ENCODE measurements around the gene FAM111A. TPM values are rescaled to one million over a fixed set of nuclear protein-coding genes. Genes with fewer than 3 reads are reported as not detected.
A peak's percentile ranks its signal among the peaks of the same experiment; 100 is the strongest.

FAM111A gene
- total RNA-seq, 1 experiment from 2014 or later, result 159 TPM

GRCh38 chr11:59141673-59142460 lies 789 bp upstream of the FAM111A start:
- peak; percentile 62 for DNase-seq (ENCODE audit: low read depth)

DNA sequence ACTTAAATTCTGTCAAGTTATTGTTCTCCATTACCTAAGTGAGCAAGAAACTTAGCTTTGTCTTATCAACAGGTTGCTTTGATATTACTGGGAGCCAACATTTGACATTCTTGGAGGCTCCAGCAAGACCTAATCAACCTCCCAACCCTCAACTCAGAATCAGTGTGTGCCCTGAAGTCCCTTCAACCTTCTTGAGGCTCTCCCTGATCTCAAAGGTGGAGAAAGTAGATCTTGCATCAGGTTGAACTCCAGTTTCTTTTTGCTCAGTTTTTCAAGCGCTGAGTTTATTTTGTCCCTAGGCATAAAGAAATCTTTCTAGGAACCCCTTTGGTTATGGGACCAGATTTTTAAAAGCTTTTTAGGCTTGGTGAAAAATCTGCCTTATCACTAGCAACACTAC lies 1.4 kb downstream of the FAM111A start:
- DNase-seq (ENCODE audit: low read depth), result peak; percentile 17

DNA sequence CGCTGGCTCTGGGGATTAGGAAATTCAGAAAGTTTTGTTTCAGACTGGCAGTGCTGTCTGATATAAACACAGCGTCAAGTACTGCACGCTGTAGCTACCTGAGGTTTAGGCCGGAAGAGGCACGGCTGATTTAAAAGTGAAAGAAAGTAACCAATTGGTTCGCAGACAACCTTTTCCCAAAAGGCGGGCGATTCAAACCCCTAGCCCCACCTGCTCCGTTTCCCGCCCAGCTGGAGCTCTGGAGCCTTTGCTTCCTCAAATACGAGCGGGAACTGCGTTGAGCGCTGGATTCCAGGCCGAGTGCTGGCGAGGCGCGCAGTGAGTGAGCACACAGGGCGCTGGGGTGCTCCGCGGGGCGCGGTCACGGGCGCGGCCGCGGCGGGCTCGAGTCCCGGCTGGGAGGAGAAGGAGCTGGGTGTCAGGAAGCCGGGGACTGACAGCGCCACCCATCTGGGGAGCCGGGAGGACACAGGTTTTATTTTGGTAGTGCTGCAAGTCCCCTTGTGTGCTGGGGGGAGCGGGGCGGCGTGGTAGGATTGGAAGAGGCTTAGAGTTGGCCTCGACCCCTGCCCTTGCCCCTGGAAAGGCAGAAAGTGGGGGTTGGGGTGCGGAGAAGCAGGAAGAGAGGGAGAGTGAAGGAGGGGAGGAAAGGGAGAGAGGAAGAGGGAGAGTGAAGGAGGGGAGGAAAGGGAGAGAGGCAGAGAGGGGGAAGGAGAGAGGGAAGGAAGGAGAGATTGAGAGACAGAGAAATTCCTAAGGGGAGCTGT lies 2.1 kb downstream of the FAM111A start:
- peak; percentile 97 for DNase-seq (ENCODE audit: low read depth)

DNA sequence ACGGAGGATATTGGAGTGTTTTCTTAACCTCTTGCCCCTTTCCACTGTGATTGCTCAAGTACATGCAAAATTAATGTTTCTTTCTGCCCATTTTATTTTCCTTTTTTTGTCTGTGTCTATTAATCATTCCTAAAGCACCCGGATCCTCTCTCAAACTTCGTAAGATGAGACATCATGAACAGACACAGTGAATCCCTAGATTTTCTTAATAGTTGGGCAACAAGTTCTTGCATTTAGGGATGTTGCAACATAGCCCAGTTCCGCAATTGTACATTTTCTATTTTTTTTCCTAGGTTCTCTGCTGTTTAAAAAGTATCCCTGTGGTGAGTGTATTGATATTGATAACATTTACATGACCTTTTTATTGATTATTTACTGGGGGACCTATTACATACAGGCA lies 2.9 kb downstream of the FAM111A start:
- peak; percentile 12 for DNase-seq (ENCODE audit: low read depth)

- no peak for DNase-seq (ENCODE audit: low read depth)
Measured at GRCh38 chr11:59151761-59152160, 9.1 kb downstream of the FAM111A start.

- DNase-seq (ENCODE audit: low read depth), result no peak
Measured at GRCh38 chr11:59152312-59152951, 9.8 kb downstream of the FAM111A start.

GRCh38 chr11:59154610-59155009 lies 12.0 kb downstream of the FAM111A start:
- no peak for DNase-seq (ENCODE audit: low read depth)

DNA sequence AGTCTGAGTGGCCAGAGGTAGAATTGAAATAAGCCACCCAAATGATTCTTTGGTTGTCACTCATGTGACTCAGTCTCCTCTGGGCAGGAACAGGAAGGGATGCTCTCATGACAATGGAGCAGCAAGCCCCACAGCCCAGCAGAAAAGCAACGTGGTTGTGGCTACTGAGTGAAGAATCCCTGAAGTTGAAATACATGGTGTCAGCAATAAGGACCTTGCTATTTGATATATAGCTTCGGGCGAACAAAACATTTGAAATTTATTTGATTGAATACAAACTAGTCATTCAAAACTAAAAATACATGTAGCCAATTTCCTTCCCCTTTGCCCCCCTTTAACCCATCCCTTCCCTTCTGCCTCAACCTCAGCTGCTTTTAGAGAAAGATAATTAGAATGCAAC lies 14.8 kb downstream of the FAM111A start:
- no peak for DNase-seq (ENCODE audit: low read depth)

GRCh38 chr11:59158206-59159068 lies 15.8 kb downstream of the FAM111A start:
- DNase-seq (ENCODE audit: low read depth), result peak; percentile 70

DNA sequence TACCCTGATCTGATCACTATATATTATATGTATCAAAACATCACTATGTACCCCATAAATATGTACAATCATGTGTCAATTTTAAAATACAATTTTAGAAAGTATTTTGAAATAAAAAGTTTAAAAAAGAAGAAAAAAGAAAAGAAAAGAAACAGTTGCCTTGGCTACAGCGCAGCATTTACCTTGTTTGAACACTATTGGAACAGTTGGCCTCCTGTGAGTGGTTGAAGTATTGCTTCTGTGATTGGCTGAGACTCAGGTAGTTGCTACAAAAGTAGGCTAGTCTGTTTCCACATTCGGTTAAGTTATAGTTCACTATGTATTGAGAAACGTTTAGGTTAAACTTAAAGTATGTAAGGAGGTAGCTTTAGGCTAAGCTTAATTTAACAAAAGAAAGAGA lies 21.4 kb downstream of the FAM111A start:
- no peak for DNase-seq (ENCODE audit: low read depth)

DNA sequence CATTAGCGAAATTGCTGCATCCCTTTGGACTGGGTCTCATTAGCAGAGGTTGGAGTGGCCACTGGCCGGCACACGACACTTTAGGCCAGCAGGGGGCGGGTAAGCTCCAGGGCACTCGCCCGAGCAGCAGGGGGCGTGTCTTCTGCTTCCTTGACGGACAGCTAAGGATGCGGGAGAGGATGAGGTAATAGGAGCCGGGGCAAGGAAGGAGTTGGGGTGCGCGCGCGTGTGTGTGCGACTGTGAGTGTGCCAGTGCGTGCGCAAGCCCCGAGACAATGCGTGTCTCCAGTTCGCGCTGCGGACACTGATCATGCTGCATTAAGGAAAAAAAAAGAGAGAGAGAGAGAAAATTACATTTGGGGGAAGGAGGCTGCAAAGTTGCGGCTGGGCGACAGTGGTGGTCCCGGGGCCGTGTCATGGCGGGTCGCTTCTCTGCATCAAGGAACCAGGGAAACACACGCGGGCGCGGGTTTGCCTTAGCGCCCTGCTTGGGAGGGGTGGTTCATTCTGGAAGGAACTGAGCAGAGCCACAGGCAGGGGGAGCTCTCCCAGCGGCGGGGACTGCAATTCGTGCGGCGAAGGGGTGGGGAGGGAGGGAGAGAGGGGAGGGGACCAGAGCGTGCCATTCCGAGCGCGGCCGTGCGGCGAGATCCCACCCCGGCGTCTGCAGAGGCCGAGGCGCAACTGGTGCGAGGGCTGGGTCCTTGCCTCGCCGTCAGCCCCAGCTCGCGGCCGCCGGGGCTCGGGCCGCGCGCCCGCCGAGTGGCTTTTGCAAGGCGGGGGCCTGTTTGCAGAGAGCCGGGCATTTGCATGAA lies 29.1 kb downstream of the FAM111A start, which contains the start of gene DTX4:
DTX4 (plus strand) TSS at position 625 of the 815 bp plus-strand sequence. CDS start 464 bp downstream, outside the sequence.
- peak; percentile 82 for DNase-seq (ENCODE audit: low read depth)

- no peak for DNase-seq (ENCODE audit: low read depth)
Measured at GRCh38 chr11:59172345-59173079, 29.9 kb downstream of the FAM111A start.

GRCh38 chr11:59173080-59173963 lies 30.7 kb downstream of the FAM111A start:
- peak; percentile 9 for DNase-seq (ENCODE audit: low read depth)

DNA sequence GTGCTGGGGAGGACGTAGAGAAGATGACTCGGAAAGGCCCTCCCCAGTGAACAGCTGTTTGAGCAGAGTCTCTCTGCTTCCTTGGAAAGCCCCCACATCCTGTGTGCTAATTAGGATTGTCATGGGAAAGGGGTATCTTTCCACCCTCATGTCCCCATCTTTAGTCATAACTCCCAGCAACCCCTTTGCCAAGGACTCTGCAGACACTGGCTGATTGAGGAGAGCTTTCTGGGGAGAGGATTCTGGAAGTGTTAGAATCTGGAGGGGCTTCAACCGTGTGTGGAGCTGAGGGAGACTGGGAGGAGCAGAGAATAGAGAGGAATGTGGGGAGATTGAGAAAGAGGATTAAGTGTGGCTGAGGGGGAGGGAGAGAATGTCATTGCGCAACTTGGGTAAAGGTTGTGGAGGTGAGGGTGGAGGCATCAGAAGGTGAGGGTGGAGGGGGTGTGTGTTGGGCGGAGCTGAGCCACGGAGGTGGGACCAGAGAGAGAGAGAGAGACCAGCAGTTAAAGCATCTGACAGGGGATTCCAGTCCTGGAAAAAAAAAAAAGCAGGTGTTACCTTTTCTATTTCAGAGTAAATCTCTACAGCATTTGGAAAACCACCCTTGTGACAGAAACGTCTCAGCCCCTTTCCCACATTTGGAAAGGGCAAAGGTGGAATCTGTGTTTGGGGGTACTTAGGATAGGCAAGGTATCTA lies 31.5 kb downstream of the FAM111A start:
- no peak for DNase-seq (ENCODE audit: low read depth)

DNA sequence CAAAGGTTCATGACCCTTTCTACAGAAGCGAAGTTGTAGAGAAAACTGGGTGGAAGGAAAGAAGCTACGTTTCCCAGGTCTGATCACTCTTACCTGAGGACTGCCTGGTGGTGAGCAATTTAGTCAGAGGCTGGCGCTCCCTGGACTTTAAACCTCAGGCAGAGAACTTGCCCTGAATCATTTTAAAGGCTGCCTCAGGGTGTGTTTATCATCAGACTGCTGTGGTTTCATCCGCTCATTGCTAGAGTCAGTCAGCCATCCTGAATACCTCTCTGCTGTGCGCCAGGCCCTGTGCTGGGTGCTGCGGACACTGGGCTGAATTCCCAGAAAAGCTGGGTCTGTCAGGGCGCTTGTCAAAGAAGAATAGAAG lies 32.0 kb downstream of the FAM111A start:
- peak; percentile 85 for DNase-seq (ENCODE audit: low read depth)

DNA sequence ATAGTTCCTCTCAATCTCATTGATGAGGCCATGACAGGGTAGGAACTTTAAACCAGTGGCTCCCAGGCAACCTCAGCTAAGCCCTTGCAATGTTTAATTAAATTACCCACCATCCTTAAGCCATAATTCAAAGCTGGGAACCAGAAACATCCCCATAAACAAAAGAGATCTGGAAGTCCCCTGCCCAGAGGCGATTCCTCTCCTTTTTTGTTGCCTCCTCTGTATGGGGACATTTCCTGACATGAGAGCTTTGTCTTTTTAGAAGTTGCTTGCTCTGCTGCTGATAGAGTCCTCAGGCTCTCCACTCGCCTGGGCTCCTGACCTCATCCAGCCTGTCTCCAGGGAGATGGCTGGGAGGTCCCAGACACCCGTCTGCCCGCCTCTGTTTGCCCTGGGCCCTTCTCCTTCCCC lies 32.4 kb downstream of the FAM111A start:
- DNase-seq (ENCODE audit: low read depth), result peak; percentile 59

DNA sequence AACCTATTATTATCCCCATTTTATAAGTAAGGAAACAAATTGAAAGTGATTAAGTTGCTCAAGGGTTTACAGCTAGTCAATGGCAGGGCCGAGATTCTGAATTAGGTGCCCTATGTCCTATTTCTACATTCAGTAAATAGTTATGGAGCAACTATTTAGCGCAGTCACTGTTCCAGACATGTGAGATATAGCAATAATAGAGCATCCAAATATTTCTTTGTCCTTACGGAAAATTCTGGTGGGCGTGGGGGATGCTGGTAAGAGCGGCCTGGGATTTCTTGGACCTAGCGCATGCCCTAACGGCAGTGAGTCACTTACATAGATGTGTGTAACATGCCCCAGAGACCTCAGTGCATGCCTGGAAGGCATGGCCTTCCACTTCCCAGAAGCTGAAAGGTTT lies 33.7 kb downstream of the FAM111A start:
- DNase-seq (ENCODE audit: low read depth), result no peak

GRCh38 chr11:59178402-59178801 lies 35.7 kb downstream of the FAM111A start:
- no peak for DNase-seq (ENCODE audit: low read depth)

Measured in M059J (cell line).